Spinal cord (tissue), 10 donors: ENCODE results near the gene TMEM232. TPM values are rescaled to one million over a fixed set of nuclear protein-coding genes. Genes with fewer than 3 reads are reported as not detected.
A peak's percentile ranks its signal among the peaks of the same experiment; 100 is the strongest.
"Not testable (repeated sequence)": the region's sequence is repeated elsewhere in the genome, so short reads cannot be mapped to it uniquely, and the experiment has no call there.

Experiments
- DNase-seq, 6 donors: peaks; one replicate each; pipeline versions ENCODE4 v3.0.0 to v3.0.0-alpha.2; 2013 to 2015; ENCODE audit warnings: low spot score in 6 of 6, low read depth in 4 of 6
- H3K27ac ChIP-seq: one replicate; pipeline ENCODE4 v1.5.1; 2013; ENCODE audit warnings: low read depth, low read length, control low read depth
- H3K27me3 ChIP-seq: one replicate; pipeline ENCODE4 v1.6.1; 2013; ENCODE audit warnings: low read length; ENCODE audit not compliant: control insufficient read depth, insufficient read depth
- H3K36me3 ChIP-seq: one replicate; pipeline ENCODE4 v1.6.1; 2013; ENCODE audit warnings: low read length; ENCODE audit not compliant: control insufficient read depth, insufficient read depth
- H3K4me1 ChIP-seq: one replicate; pipeline ENCODE4 v1.6.1; 2013; ENCODE audit warnings: low read length; ENCODE audit not compliant: control insufficient read depth, insufficient read depth
- H3K4me3 ChIP-seq: one replicate; pipeline ENCODE4 v1.5.1; 2013; ENCODE audit warnings: low read depth, low read length, control low read depth
- H3K9me3 ChIP-seq: one replicate; pipeline ENCODE4 v1.6.1; 2013; ENCODE audit warnings: low read length; ENCODE audit not compliant: control insufficient read depth, insufficient read depth
- WGBS: methylation state at CpG from one replicate; pipeline ENCODE4 v1.1.5; 2013; ENCODE audit warnings: missing lambda C conversion rate; ENCODE audit not compliant: insufficient coverage; 5-methylcytosine and 5-hydroxymethylcytosine counted together
- polyA plus RNA-seq, 2 donors: library from polyadenylated mRNA; unstranded; fragments of 120-200 nt; gene quantifications; one replicate each; pipeline ENCODE4 v1.2.1, GENCODE V29; 2013; ENCODE audit not compliant: insufficient read length in 2 of 2
- total RNA-seq, 2 donors: library from RNA; depleted of rRNA in 1 of 2; stranded (reverse); fragments of 120-200 nt in 1 of 2; fragments of >200 nt in 1 of 2; gene quantifications; one replicate each; pipeline versions ENCODE4 v1.2.3 to v1.2.4, GENCODE V29; 2013 to 2014
- donor health status: healthy.

TMEM232 gene
- total and polyA plus RNA-seq, 4 donors, result 6.0 to 21.1 (median 15.8) TPM

DNA sequence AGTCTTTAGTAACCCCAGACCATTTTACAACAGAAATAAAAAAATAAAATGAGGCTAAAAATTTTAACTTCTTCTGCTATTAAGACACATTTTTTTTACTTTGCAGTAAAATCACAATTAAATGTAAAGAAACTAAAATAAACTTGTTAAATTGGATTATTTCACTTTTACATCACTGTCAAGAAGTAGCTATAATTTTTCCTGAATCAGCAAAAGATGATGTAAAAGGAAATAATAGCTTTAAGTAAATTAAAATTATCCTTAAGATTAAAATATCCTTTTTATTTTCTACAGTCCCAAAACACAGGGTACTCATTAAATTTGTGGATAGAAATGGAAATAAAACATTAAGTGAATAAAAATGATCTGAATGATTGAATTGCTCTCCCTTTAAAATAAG, 44.5 kb downstream of the TMEM232 start:
- Histone ChIP-seq H3K27me3 (no peaks in the 10 kb centered on the region), H3K9me3 (no peaks in the 10 kb centered on the region), H3K4me3 (no peak overlapping the region), H3K36me3 (no peaks in the 10 kb centered on the region), H3K4me1 (no peaks in the 10 kb centered on the region), H3K27ac (no peak overlapping the region)
- no peak for DNase-seq

DNA sequence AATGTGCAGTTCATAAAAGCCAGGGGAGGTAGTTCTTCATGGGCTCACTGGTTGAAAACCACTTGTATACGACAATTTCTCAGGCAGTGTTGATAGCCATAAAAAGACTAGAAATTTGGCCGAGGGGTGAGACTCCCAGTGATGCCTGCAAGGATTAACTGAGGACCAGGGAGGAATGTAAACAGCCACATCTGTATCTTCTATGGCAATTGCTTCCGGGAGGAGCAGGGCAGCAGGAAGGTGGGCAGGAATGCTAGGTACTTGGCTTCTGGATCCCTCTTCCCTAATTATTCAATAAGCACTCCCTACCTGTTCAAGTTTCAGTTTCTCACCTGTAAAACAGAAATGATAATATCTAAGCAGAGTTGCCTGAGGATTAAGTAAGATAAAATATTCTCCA, 45.4 kb downstream of the TMEM232 start:
- Histone ChIP-seq H3K4me3 (no peak overlapping the region), H3K9me3 (no peaks in the 10 kb centered on the region), H3K4me1 (no peaks in the 10 kb centered on the region), H3K36me3 (no peaks in the 10 kb centered on the region), H3K27ac (no peak overlapping the region), H3K27me3 (no peaks in the 10 kb centered on the region)
- no peak for DNase-seq
- 90% methylated on average over 2 of the region's 3 CpGs for WGBS

DNA sequence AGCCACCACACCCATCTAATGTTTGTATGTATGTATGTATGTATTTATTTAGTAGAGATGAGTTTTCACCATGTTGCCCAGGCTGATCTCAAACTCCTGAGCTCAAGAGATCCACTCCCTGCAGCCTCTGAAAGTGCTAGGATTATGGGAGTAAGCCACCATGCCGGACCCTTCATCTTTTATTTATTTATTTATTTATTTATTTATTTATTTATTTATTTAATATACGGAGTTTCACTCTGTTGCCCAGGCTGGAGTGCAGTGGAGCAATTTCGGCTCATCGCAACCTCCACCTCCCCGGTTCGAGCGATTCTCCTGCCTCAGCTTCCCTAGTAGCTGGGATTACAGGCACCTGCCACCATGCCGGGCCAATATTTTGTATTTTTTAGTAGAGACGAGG, 49.9 kb downstream of the TMEM232 start:
- not testable (repeated sequence) for H3K36me3 ChIP-seq, H3K4me3 ChIP-seq, H3K9me3 ChIP-seq, H3K4me1 ChIP-seq, H3K27ac ChIP-seq, DNase-seq, H3K27me3 ChIP-seq
- WGBS, result 100% methylated on average over 1 of the region's 9 CpGs

DNA sequence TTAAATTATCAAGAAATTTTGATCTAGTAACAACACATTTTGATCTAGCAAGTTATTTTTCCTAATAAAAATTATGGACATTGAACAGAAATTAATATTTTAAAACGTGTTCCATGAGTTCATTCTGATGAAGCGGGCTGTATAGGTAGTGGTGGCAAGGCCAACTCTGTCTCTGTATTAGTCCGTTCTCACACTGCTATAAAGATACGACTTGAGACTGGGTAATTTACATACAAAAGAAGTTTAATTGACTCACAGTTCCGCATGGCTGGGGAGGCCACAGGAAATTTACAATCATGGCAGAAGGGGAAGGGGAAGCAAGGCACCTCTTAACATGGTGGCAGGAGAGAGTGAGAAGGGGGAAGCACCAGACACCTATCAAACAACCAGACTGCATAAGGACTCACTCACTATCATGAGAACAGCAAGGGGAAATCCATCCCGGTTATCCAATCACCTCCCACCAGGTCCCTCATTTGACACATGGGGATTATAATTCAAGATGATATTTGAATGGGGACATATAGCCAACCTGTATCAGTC, 61.2 kb downstream of the TMEM232 start:
- Histone ChIP-seq H3K36me3 (no peaks in the 10 kb centered on the region), H3K4me3 (no peak overlapping the region), H3K27me3 (no peaks in the 10 kb centered on the region), H3K4me1 (no peaks in the 10 kb centered on the region), H3K9me3 (no peaks in the 10 kb centered on the region), H3K27ac (no peak overlapping the region)
- DNase-seq, result no peak
- 20% methylated on average over 1 of the region's 6 CpGs for WGBS

DNA sequence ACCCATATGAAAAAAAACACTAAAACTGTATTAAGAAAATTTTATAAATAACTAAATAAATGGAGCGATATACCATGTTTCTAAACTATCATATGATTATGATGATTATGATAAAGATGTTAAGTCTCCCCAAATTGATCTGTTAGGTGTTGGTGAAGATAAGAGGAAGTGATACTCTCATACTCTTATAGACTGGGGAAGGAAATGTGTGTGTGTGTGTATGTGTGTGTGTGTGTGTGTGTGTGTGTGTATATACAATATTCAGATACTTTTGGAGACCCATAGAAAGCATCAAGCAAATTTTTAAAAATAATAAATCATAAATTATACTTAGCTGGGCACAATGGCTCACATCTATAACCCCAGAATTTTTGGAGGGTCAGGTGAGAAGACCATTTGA, 62.9 kb downstream of the TMEM232 start:
- H3K4me1 ChIP-seq, result no peaks in the 10 kb centered on the region
- no peak overlapping the region for H3K27ac ChIP-seq
- no peaks in the 10 kb centered on the region for H3K36me3 ChIP-seq
- H3K27me3 ChIP-seq, result no peaks in the 10 kb centered on the region
- H3K4me3 ChIP-seq, result no peak overlapping the region
- WGBS, result no CpG with 5 or more reads among the region's 1 CpG
- H3K9me3 ChIP-seq, result no peaks in the 10 kb centered on the region
- no peak for DNase-seq

DNA sequence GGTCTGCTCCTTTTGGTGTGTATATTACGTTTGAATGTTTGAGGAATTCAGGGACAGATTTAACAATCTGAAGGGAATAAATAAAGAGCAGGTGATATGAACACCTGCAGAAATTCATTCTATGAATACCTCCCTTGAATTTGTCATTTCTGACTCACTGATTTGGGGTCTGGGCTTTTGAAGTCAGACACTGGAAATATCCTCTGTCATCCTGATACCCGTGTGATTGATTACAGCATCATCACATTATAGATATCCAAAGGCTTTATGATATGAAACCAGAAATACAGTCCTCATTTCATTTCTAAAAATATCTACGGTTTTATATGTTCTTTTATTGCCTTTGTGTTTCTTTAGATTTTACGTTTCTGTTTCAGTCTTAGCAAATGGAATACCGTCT, 68.5 kb downstream of the TMEM232 start:
- H3K27me3 ChIP-seq, result no peaks in the 10 kb centered on the region
- no peaks in the 10 kb centered on the region for H3K4me1 ChIP-seq
- no peak overlapping the region for H3K4me3 ChIP-seq
- H3K9me3 ChIP-seq, result no peaks in the 10 kb centered on the region
- H3K36me3 ChIP-seq, result no peaks in the 10 kb centered on the region
- H3K27ac ChIP-seq, result no peak overlapping the region
- DNase-seq, result no peak
- WGBS, result no CpG with 5 or more reads among the region's 5 CpGs

DNA sequence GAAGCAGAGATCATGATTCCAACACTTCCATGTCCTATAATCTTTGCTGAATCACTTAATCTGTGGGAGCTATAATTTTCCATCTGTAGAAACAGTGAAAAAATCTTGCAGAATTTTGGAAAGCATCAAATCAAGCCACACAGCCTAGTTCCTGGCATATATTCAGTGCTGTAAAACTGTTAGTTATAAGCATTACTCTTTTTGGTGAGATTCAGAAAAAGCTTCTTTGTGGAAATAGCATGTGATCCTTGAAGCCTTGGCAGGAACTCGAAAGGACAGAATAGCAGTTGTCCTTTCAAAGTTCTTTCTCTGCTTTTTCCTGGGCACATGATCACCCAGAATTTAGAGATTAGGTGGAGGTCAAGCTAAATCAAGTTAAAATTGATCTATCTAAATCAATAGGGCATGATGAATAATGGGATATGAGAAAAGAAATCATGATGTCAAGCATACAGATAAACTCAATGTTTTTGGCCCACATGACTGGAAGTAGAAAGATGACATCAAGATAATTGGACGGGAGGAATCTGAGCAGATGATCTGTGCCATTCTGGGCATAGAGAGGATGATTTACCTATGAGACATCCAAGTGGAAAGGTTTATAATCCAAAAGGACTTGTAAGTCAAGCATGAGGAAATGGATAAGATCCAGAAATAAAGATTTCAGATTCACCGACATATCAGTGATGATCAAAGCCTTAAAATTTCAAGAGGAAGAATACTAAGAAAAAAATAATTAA, 73.1 kb downstream of the TMEM232 start:
- DNase-seq, result peak in 1 of 6 donors; percentile 26
- no peak overlapping the region for H3K27ac ChIP-seq

DNA sequence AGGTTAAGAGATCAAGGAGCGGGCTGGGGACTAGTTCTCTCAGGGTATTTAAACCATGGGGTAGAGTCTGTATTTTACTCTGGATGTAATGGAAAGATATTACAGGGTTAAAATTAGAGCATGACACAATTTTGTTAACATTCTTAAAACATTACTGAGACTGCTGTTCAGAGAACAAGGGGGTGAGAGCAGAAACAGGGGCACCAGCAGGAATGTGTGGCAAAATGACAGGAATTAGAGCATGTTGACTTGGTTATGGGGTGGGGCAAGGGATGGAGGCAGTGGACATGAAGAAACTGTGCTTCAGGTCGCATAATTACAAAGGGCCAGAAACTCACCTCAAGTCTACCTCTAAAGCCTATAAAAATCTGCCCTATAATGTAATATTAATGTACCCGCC, 75.0 kb downstream of the TMEM232 start:
- no peaks in the 10 kb centered on the region for H3K9me3 ChIP-seq
- no peaks in the 10 kb centered on the region for H3K36me3 ChIP-seq
- H3K27ac ChIP-seq, result no peak overlapping the region
- no peaks in the 10 kb centered on the region for H3K27me3 ChIP-seq
- WGBS, result no CpG with 5 or more reads among the region's 3 CpGs
- no peaks in the 10 kb centered on the region for H3K4me1 ChIP-seq
- no peak overlapping the region for H3K4me3 ChIP-seq
- DNase-seq, result no peak

More for the DNA sequence above, 73.1 kb downstream of the TMEM232 start:
- WGBS, result 100% methylated on average over 1 of the region's 3 CpGs
- H3K27me3 ChIP-seq, result no peaks in the 10 kb centered on the region
- no peaks in the 10 kb centered on the region for H3K4me1 ChIP-seq
- H3K4me3 ChIP-seq, result no peak overlapping the region
- no peaks in the 10 kb centered on the region for H3K36me3 ChIP-seq
- no peaks in the 10 kb centered on the region for H3K9me3 ChIP-seq

DNA sequence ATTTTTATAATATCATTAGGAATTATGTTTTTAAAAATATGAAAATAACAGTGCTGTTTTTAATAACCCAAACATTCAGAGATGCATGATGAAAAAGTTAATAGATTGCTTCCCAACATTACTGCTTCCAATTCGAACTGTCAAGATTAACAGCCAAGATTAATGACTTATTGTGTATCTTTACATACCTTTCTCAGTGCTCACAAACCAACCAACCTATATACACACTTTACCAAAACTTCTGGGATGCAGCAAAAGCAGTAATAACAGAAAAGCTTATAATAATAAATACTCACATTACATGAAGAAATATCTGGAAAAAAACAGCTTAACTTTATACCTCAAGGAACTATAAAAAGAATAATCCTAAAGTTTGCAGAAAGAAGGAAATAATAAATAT, 82.1 kb downstream of the TMEM232 start:
- no peaks in the 10 kb centered on the region for H3K4me1 ChIP-seq
- no peak overlapping the region for H3K27ac ChIP-seq
- no peaks in the 10 kb centered on the region for H3K27me3 ChIP-seq
- no peak for DNase-seq
- H3K4me3 ChIP-seq, result no peak overlapping the region
- H3K36me3 ChIP-seq, result no peaks in the 10 kb centered on the region
- H3K9me3 ChIP-seq, result peaks cover 3% of the 10 kb centered on the region
- WGBS, result no CpG with 5 or more reads among the region's 1 CpG
